Urinary bladder (tissue), 4 donors: ENCODE results near the gene EOLA1. TPM values are rescaled to one million over a fixed set of nuclear protein-coding genes. Genes with fewer than 3 reads are reported as not detected.
"Not testable (repeated sequence)": the region's sequence is repeated elsewhere in the genome, so short reads cannot be mapped to it uniquely, and the experiment has no call there.

Source experiments
- DNase-seq: peaks from one replicate; pipeline ENCODE4 v3.0.0-alpha.2; 2015; ENCODE audit errors: extremely low spot score
- H3K27ac ChIP-seq: one replicate; pipeline ENCODE4 v1.5.1; 2013; ENCODE audit warnings: low read depth, mild to moderate bottlenecking, moderate library complexity
- H3K36me3 ChIP-seq: one replicate; pipeline ENCODE4 v1.6.1; 2013; ENCODE audit warnings: mild to moderate bottlenecking, moderate library complexity; ENCODE audit not compliant: insufficient read depth
- H3K4me1 ChIP-seq: one replicate; pipeline ENCODE4 v1.6.1; 2013; ENCODE audit warnings: mild to moderate bottlenecking, moderate library complexity; ENCODE audit not compliant: insufficient read depth
- H3K4me3 ChIP-seq: one replicate; pipeline ENCODE4 v1.5.1; 2013; ENCODE audit warnings: low read depth, low read length
- WGBS: extraction: QIAGEN DNeasy Blood & Tissue Kit; methylation state at CpG from one replicate; pipeline ENCODE4 v1.1.7; 2013; 5-methylcytosine and 5-hydroxymethylcytosine counted together
- polyA plus RNA-seq: library from polyadenylated mRNA; stranded (reverse); fragments of 200-250 nt; gene quantifications from one replicate; pipeline ENCODE4 v1.2.3, GENCODE V29; 2013
- total RNA-seq: library from RNA; depleted of rRNA; stranded (reverse); fragments of >200 nt; gene quantifications from one replicate; pipeline ENCODE4 v1.2.3, GENCODE V29; 2014
- donor health status: healthy with polysubstance abuse.
- donor health status: healthy.

Gene EOLA1
- total and polyA plus RNA-seq, 2 donors, result 10.2 to 20.1 TPM

DNA sequence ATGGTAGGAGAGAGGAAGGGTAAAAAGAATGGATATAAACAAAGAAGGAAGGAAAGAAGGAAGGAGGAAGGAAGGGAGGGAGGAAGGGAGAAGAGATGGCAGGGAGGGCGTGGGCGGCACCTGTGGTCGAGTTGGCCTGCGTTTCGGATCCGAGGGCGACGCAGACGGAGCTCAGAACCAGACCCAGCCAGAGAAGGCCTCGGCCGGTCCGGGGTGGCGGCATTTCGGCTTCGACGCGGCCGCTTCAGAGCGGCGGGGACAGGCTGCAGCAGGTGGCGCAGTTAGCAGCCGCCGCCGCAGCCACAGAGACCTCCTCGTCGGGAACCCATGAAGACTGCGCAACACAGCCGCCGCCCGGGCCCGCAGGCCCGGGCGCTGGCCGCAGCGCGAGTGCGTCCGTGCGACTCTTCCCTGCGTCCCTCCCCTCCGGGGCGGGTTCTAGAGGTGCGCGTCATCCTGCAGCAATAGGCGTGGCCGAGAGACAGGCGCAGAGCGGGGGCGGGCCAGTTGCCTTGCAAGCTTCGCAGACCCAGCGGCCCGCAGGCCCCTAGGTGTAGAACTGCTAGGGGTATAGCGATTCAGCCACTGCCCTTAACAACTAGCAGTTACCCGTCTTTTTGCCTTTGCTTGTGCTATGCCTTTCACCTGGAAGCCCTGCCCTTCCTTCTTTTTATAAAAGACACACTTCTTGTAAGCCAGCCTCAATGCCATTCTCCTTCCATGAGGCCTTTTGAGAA is 35.7 kb upstream of the EOLA1 start, which contains the start of gene IDS:
TSS of gene IDS (minus strand) at position 392 of the 737 bp plus-strand sequence. CDS start at position 223, 169 bp downstream.
- no peaks in the 10 kb centered on the region for H3K4me1 ChIP-seq

DNA sequence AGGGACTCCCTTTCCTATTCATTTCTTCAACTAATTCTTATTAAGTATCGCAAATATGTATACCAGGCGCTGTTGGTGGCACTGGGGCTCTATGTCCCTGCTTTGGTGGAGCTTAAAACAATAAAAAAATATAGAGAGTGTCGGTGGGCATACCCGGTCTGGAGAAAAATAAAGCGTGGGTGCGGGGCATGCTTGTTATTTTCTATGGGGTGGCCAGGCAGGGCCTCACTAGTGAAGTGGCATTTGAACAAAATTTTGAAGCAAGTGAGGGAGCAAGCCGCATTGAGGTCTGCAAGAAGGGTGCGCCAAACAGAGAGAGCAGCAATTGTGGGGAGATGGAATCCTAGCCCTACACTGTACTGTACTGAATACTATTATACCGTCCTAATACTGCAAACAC is 35.1 kb upstream of the EOLA1 start:
- 89% methylated on average over 9 of the region's 9 CpGs for WGBS
- Histone ChIP-seq H3K36me3 (peaks cover 4% of the 10 kb centered on the region), H3K4me1 (no peaks in the 10 kb centered on the region), H3K4me3 (no peak overlapping the region), H3K27ac (no peak overlapping the region)
- DNase-seq, result no peak

More for the DNA sequence above, 35.7 kb upstream of the EOLA1 start, which contains the start of gene IDS:
- WGBS, result under 1% methylated on average over 54 of the region's 54 CpGs
- H3K36me3 ChIP-seq, result peaks cover 4% of the 10 kb centered on the region
- peak within 1 kb of the TSS; percentile 96 for H3K27ac ChIP-seq
- peak within 1 kb of the TSS; percentile 61 for H3K4me3 ChIP-seq
- peak; percentile 60 for DNase-seq

DNA sequence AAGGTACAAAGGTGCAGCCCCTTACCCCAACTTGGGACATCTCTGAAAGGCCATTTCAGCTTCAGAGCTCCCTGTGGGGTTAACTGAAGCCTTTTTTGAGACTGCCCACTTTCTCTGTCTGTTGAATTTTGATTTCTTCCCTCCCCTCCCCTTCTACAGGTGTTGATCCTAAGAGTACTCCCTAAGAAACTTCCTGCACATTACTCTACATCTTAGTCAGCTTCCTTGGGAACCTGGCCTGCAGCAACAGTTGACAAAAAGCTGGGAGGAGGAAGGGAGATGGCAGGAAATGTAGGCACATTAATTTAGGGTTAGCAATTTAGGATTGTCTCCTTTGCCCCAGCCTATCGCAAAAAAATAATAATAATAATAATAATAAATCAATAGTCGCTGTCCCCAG is 34.5 kb upstream of the EOLA1 start:
- Histone ChIP-seq H3K27ac (no peak overlapping the region), H3K4me1 (no peaks in the 10 kb centered on the region), H3K4me3 (no peak overlapping the region), H3K36me3 (peaks cover 2% of the 10 kb centered on the region)
- no peak for DNase-seq
- WGBS, result 95% methylated on average over 2 of the region's 2 CpGs

DNA sequence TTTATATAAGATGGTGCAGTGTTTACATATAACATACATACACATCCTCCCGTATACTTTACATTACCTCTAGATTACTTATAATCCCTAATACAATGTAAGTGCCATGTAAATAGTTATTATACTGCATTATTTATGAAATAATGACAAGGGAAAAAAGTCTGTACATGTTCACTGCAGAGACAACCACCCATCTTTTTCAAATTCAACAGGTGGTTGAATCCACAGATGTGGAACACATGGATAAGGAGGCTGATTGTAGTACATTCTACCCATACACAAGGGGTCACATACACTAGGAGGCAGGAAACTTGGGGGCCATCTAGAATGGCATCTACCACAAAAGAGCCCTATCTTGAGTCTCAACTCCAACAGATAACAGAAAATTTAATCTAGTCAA is 32.3 kb upstream of the EOLA1 start:
- no peak overlapping the region for H3K4me3 ChIP-seq
- H3K4me1 ChIP-seq, result no peaks in the 10 kb centered on the region
- no peak for DNase-seq
- H3K27ac ChIP-seq, result no peak overlapping the region
- WGBS, result 57% methylated on average over 1 of the region's 1 CpG
- no peaks in the 10 kb centered on the region for H3K36me3 ChIP-seq

DNA sequence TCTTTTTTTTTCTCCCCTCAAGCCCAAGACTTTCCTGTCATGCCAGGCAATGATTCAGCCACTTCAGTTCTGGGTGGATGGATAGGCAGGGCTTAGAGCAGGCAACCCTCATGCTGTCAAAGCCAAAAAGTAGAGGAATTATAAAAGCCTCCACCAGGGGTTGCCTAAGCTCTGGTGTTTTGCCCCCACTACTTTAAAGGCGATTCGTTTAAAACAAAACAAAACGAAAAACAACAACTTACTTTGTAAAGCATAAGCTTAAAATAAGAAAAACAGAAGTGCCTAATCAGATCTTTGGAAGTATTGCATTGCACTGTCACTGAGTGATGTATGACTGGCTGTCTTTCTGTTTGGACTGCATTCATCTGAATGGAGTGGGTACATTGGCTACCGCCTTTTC is 30.4 kb upstream of the EOLA1 start:
- Histone ChIP-seq H3K4me1 (no peaks in the 10 kb centered on the region), H3K4me3 (no peak overlapping the region), H3K36me3 (no peaks in the 10 kb centered on the region), H3K27ac (no peak overlapping the region)
- WGBS, result 43% methylated on average over 4 of the region's 4 CpGs
- no peak for DNase-seq

DNA sequence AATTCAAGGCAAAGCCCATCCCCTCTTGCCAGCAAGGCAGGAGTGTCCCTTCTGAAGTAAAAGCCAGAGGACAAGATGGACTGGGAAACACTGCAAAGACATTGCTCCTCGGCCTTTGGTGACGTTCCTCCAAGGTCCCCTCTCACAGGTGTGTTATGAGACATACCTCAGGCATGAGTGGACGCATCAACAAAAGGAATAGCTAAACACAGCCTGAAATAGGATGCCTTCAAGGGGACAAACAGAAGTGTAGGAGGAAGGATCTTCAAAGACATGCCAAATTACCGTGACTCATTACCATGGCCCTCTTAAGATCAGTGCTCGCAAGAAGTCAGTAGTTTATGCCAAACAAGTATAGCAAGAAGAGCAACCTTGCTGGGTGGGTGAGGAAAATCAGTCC is 29.7 kb upstream of the EOLA1 start:
- 66% methylated on average over 5 of the region's 5 CpGs for WGBS
- Histone ChIP-seq H3K4me3 (no peak overlapping the region), H3K27ac (no peak overlapping the region), H3K4me1 (no peaks in the 10 kb centered on the region), H3K36me3 (no peaks in the 10 kb centered on the region)
- DNase-seq, result no peak

DNA sequence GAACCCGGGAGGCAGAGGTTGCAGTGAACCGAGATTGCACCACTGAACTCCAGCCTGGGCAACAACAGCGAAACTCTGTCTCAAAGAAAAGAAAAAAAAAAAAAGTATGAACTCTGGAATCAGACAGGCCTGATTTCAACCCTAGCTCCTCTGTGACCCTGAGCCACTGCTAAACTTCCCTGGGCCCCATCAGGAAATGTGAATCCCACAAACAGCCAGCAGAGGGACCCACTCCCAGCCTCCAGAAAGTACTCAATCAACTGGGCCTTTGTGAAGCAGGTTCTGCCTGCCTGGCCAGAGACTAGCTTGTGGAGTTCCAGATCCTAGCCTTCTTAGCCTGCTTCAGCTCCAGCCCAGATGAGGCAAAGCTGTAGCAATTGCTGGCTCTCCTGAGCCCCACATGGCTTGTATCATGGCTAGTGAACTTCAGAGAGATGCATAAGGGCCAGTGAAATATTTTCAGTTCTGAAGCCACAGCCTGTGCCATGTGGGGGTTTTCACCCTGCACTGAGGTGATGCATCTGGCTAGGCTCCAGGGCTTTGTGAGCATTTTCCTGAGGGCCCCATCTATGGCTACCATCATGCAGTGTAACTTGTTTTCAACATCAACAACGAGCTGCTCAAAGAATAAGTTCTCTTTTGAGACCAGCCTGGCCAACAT is 28.5 kb upstream of the EOLA1 start:
- no peak for DNase-seq
- Histone ChIP-seq H3K27ac (no peak overlapping the region), H3K36me3 (no peaks in the 10 kb centered on the region), H3K4me1 (no peaks in the 10 kb centered on the region), H3K4me3 (no peak overlapping the region)
- 88% methylated on average over 4 of the region's 4 CpGs for WGBS

DNA sequence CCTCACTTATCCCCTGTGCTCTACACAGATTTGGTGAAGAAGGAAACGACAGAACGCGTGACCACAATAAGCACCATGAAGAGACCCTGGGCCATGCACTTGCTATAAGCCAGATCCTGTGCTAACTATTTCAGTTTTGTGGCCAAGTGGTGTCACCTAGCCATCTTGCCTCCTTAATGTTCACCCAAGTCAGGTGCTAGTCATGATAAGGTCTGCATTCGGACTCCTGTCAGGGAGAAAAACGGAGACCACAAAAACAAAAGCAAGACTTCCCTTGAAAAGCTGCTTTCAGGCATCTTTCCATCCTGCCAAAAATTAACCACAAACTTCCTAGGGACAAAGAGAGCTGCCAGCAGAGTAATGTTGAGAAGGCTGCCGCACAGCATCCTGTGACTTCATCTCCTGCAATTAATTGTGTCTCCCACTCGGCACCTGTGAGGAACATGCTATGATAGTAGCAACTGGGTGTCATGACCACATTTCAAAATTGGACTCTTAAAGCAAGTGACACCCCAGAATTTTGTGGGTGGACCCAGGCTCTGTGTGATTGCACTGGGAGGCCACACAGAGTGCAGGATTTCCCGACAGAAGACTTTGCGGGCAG is 26.9 kb upstream of the EOLA1 start:
- no peak for DNase-seq
- Histone ChIP-seq H3K27ac (no peak overlapping the region), H3K36me3 (no peaks in the 10 kb centered on the region), H3K4me1 (no peaks in the 10 kb centered on the region), H3K4me3 (no peak overlapping the region)
- WGBS, result 75% methylated on average over 9 of the region's 9 CpGs

DNA sequence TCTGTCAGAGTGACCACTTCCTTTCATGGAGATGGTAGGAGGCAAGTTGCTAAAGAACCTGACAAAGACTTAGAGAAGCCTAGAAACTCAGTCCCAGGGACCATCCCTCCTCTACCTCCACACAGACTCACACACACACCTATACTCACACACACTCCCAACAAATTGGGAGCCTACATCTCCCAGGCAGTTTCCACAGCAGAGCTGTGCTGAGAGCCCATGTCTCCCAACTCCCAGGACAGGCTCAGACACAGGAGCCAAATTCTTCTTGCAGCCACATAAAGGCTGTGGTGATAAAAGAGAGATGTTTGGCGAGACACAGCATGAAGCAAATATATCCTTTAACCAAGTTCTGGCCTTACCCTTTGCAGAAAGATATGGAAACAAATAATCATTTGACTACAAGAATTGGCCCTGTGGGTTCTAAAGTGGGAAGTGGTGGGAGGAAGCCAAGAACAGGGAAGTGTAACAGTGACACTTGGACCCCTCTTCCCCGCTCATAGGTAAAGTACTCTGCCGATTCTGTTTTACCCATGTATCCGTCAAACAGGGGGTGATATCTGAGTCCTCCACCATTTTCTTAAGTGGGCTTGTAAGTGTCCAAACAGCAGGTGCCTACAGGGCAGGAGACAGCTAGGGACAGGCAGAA is 24.7 kb upstream of the EOLA1 start:
- no peak overlapping the region for H3K27ac ChIP-seq
- no peaks in the 10 kb centered on the region for H3K36me3 ChIP-seq
- no peaks in the 10 kb centered on the region for H3K4me1 ChIP-seq
- no peak for DNase-seq
- no peak overlapping the region for H3K4me3 ChIP-seq
- WGBS, result 84% methylated on average over 4 of the region's 4 CpGs

DNA sequence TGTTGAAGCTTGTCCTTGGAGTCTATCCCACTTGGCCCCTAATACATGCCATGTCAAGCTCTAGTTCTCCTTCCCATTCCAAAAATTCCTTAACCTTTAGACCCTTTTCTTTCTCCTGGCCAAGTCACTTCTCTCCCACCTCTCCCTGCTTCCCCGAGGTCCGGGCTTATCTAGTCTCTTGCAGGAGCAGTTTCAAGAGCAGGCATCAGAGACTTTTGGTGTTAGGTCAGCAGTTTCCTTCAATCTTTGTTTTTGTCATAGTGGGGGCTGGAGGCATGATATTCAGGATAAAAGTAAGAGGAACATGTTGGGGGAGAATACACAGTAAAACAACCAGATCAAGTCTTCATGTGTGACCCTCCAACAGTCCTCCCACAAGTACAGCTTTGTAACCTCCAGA is 24.2 kb upstream of the EOLA1 start:
- DNase-seq, result no peak
- no peak overlapping the region for H3K27ac ChIP-seq
- no peak overlapping the region for H3K4me3 ChIP-seq
- WGBS, result 88% methylated on average over 2 of the region's 2 CpGs
- H3K4me1 ChIP-seq, result no peaks in the 10 kb centered on the region
- no peaks in the 10 kb centered on the region for H3K36me3 ChIP-seq

DNA sequence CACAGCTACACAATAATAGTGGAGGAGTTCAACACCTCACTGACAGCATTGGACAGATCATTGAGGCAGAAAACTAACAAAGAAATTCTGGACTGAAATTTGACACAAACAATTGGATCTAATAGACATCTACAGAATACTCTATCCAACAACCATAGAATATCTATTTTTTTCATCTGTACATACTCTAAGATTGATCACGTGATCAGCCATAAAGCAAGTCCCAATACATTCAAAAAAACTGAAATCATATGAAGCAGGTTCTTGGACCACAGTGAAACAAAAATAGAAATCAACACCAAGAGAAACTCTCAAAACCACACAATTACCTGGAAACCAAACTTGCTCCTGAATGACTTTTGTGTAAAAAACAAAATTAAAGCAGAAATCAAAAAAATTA is 23.5 kb upstream of the EOLA1 start:
- WGBS, result 96% methylated on average over 1 of the region's 1 CpG
- Histone ChIP-seq H3K4me3 (no peak overlapping the region), H3K4me1 (no peaks in the 10 kb centered on the region), H3K36me3 (no peaks in the 10 kb centered on the region), H3K27ac (no peak overlapping the region)
- DNase-seq, result no peak

DNA sequence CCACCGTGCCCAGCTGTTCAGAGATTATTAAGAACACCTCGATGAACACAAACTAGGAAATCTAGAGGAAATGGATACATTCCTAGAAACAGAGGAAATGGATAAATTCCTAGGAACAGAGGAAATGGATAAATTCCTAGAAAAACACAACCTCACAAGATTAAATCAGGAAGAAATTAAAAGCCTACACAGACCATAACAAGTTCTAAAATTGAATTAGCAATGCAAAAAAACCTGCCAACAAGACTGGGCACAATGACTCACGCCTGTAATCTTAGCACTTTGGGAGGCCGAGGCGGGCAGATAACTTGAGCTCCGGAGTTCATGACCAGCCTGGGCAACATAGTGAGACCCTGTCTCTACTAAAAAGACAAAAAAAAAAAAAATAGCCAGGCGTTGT is 22.6 kb upstream of the EOLA1 start:
- DNase-seq, result no peak
- Histone ChIP-seq H3K4me3 (no peak overlapping the region), H3K4me1 (no peaks in the 10 kb centered on the region), H3K27ac (no peak overlapping the region), H3K36me3 (no peaks in the 10 kb centered on the region)
- WGBS, result 81% methylated on average over 7 of the region's 7 CpGs

DNA sequence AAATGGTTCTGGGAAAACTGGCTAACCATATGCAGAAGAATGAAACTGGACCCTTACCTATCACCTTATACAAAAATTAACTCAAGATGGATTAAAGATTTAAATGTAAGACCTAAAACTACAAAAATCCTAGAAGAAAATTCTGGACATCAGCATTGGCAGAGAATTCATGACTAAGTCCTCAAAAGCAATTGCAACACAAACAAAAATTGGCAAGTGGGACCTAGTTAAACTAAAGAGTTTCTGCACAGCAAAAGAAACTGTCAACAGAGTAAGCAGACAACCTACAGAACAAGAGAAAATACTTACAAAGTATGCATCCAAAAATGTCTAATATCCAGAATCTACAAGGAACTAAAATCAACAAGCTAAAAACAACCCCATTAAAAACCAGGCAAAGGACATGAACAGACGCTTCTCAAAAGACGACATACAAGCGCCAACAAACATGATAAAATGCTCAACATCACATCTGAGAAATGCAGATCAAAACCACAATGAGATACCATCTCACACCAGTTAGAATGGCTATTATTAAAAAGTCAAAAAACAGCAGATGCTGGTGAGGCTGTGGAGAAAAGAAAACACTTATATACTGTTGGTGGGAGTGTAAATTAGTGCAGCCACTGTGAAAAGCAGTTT is 20.1 kb upstream of the EOLA1 start:
- H3K4me3 ChIP-seq, H3K27ac ChIP-seq, DNase-seq, H3K36me3 ChIP-seq, H3K4me1 ChIP-seq: not testable (repeated sequence)
- 49% methylated on average over 3 of the region's 3 CpGs for WGBS
